ENCODE results near the gene MYO1A. TPM values are rescaled to one million over a fixed set of nuclear protein-coding genes. Genes with fewer than 3 reads are reported as not detected.

MYO1A gene
- total RNA-seq, 2 donors from 2014 or later: 0.08 TPM; not detected in 1

DNA sequence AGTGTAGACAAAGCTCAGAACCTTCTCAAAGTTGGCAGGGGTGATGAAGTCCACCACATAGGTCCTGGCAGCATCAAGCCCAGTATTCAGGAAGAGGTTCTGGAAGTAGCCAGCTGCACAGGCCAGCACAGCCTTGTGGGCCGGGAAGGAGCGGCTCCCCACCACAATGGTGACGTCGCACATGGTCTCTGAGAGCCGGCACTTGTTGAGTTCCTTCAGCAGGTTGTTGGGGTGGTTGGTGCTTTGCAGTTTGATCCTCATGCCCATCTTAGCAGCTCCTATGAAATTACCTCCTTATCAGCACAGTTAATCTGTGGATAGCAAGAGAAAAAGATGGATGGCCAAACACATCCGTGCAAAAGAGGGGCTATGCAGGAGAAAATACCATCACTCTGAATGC is 45.3 kb downstream of the MYO1A start:
- Histone ChIP-seq H3K9me3 (no peaks in the 10 kb centered on the region), H3K27ac (no peak overlapping the region), H3K27me3 (no peaks in the 10 kb centered on the region), H3K36me3 (peaks cover 29% of the 10 kb centered on the region), H3K4me3 (no peak overlapping the region), H3K4me1 (peaks cover 0 to 34% of the 10 kb centered on the region in 2 donors)
- DNase-seq (ENCODE audit: low spot score): no peak
- TF ChIP-seq, protein P1, sequence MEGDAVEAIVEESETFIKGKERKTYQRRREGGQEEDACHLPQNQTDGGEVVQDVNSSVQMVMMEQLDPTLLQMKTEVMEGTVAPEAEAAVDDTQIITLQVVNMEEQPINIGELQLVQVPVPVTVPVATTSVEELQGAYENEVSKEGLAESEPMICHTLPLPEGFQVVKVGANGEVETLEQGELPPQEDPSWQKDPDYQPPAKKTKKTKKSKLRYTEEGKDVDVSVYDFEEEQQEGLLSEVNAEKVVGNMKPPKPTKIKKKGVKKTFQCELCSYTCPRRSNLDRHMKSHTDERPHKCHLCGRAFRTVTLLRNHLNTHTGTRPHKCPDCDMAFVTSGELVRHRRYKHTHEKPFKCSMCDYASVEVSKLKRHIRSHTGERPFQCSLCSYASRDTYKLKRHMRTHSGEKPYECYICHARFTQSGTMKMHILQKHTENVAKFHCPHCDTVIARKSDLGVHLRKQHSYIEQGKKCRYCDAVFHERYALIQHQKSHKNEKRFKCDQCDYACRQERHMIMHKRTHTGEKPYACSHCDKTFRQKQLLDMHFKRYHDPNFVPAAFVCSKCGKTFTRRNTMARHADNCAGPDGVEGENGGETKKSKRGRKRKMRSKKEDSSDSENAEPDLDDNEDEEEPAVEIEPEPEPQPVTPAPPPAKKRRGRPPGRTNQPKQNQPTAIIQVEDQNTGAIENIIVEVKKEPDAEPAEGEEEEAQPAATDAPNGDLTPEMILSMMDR (IDR thresholded peaks at IDR 0.05): no peak

DNA sequence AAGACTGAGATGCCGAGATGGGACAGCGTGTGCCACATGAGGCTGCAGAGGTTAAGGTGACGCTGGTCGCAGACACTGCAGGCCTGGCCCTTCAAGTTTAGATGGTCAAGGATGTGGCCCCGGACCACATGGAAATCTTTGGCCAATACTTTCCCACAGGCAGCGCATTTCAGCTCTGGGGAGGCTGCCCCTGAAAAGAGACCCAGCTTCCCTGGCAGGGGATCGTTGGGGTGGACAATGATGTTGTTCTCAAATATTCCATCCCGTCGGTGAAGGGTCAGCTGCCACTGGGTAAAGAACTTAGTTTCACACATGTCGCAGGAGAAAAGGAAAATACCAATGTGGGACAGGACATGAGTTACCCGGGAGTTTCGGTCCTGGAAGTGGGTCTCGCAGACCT is 46.5 kb downstream of the MYO1A start:
- Histone ChIP-seq H3K9me3 (no peaks in the 10 kb centered on the region), H3K27me3 (no peaks in the 10 kb centered on the region), H3K27ac (no peak overlapping the region), H3K36me3 (peaks cover 29% of the 10 kb centered on the region), H3K4me3 (no peak overlapping the region), H3K4me1 (peaks cover 0 to 34% of the 10 kb centered on the region in 2 donors)
- TF ChIP-seq, protein P1 (IDR thresholded peaks at IDR 0.05): no peak
- DNase-seq (ENCODE audit: low spot score): no peak

DNA sequence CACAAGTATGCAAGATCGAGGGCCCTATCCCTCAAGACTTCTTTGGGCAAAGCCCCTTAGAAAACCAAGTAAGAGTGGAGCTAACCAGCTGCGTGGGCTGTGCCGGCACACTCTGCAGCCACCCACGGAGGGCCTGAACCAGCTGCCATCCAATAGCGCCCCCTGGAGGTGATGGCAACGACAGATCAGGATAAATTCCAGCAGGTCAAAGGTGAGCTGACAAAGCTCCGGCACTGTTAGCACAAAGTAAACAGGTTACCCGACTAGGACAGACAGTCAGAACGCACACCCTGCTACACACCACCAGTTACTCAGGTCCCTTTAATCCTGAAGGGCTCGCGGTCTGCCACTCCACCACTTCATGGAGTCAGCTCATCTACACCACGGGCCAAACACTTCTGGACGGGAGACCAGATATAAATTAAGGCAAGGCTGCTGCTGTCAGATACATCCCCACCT is 48.5 kb downstream of the MYO1A start:
- Histone ChIP-seq H3K27ac (no peak overlapping the region), H3K4me1 (peaks cover 0 to 30% of the 10 kb centered on the region in 2 donors), H3K36me3 (peaks cover 34% of the 10 kb centered on the region), H3K27me3 (no peaks in the 10 kb centered on the region), H3K4me3 (no peak overlapping the region), H3K9me3 (no peaks in the 10 kb centered on the region)
- TF ChIP-seq, protein P1 (IDR thresholded peaks at IDR 0.05): peak; percentile 40 to 81
- peak; percentile 72 for DNase-seq (ENCODE audit: low spot score)

DNA sequence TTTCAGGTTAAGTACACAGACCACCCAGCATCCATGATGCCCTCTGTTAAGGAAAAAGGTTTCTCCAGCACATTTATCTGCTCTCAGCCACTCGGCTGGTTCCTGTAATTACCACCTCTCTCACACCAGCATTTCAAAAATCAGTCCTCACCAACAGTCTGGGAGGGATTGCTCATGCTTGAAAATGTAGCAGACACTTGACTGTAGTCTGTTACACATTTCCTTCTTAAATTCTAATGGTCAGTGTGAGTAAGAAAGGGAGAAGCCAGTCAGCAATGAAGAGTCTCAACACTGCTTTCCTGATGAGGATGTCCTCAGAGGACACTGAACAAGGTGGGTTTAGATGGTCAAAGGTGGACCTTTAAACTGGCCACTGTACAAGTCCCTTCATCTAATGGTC is 49.5 kb downstream of the MYO1A start:
- TF ChIP-seq, protein P1 (IDR thresholded peaks at IDR 0.05): no peak
- Histone ChIP-seq H3K4me1 (peaks cover 0 to 25% of the 10 kb centered on the region in 2 donors), H3K9me3 (no peaks in the 10 kb centered on the region), H3K27ac (no peak overlapping the region), H3K4me3 (no peak overlapping the region), H3K36me3 (peaks cover 34% of the 10 kb centered on the region), H3K27me3 (no peaks in the 10 kb centered on the region)
- no peak for DNase-seq (ENCODE audit: low spot score)

DNA sequence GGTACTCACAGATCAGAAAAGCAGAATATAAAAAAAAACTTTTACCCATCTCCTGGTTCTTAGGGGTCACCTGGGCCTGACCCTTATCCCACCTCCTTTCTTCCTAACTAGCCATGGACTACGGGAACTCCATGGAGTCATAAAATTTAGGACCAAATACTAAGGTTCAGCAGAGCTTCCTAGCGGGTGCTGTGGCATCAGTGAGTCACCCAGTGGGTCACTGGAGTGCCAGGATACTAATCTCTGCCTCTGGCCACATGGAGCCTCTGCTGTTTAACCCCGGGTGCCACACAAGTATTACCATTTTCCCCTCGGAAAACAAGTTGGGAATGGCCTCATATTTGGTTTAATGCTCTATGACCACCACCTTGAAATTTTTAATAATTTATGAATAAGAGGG is 50.5 kb downstream of the MYO1A start:
- TF ChIP-seq, protein P1 (IDR thresholded peaks at IDR 0.05): no peak
- Histone ChIP-seq H3K4me3 (no peak overlapping the region), H3K9me3 (no peaks in the 10 kb centered on the region), H3K36me3 (peaks cover 33% of the 10 kb centered on the region), H3K27me3 (no peaks in the 10 kb centered on the region), H3K4me1 (peaks cover 0 to 16% of the 10 kb centered on the region in 2 donors), H3K27ac (no peak overlapping the region)
- DNase-seq (ENCODE audit: low spot score): no peak

DNA sequence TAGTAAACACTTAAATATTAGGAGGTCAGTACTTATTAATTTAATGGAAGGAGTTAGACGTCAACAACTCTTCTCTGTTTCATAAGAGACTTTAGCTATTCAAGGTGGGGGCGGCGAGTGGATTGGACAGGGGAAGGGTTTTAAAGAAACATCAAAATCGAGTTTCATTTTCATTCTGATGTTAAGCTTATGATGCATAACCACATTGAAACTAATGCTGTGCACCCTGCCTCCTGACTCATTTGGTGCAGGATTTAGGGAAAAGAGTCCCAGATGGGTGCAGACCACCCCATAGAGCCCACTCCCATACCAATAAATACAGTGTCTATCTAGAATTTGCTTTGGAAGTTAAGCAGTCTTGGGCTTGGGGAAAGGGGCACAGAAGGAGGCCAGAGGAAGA is 50.9 kb downstream of the MYO1A start:
- H3K27ac ChIP-seq: no peak overlapping the region
- DNase-seq (ENCODE audit: low spot score): no peak
- H3K9me3 ChIP-seq: no peaks in the 10 kb centered on the region
- H3K4me3 ChIP-seq: no peak overlapping the region
- H3K4me1 ChIP-seq: peaks cover 0 to 16% of the 10 kb centered on the region in 2 donors
- H3K27me3 ChIP-seq: no peaks in the 10 kb centered on the region
- H3K36me3 ChIP-seq: peaks cover 29% of the 10 kb centered on the region
- TF ChIP-seq, protein P1 (IDR thresholded peaks at IDR 0.05): no peak
